ENCODE data around the gene ABCA13. TPM values are rescaled to one million over a fixed set of nuclear protein-coding genes. Genes with fewer than 3 reads are reported as not detected.

ABCA13 gene
- polyA plus RNA-seq, 1 of the 3 experiments (the other 2 are of a cell fraction): not detected

- H3K27ac ChIP-seq (ENCODE audit: low read depth in 2 of 2, low read length in 1 of 2): no peak overlapping the region
- H3K9me2 ChIP-seq: no peaks in the 10 kb centered on the region
- H3K9ac ChIP-seq: no peak overlapping the region
- peaks cover 32% of the 10 kb centered on the region for H3K27me3 ChIP-seq (ENCODE audit: insufficient read depth)
- no peak overlapping the region for H3K4me2 ChIP-seq
- no peak for DNase-seq
- H2AFZ ChIP-seq (ENCODE audit: low read depth): no peak overlapping the region
- H3K4me1 ChIP-seq (ENCODE audit: control insufficient read depth in 1 of 2, insufficient read depth in 2 of 2, low read depth in 1 of 2, low read length in 1 of 2): no peaks in the 10 kb centered on the region
- ChIA-PET POLR2A (no interaction called here), CTCF (interaction anchor here (1.3 to 1.6 kb wide), 2 partner anchors 10 to 578 kb away, joined by 3 to 4 read pairs; no protein-coding TSS in a partner anchor)
- 0% methylated on average over 2 of the region's 2 CpGs for WGBS (ENCODE audit: low lambda C conversion rate)
- H4K20me1 ChIP-seq (ENCODE audit: insufficient read depth): no peaks in the 10 kb centered on the region
- H3F3A ChIP-seq (replicated peaks; ENCODE audit: insufficient read depth): no peaks in the 10 kb centered on the region
- TF ChIP-seq NRF1 (IDR thresholded peaks at IDR 0.05; ENCODE audit: low read depth, low read length) (no peak), TCF12 (IDR thresholded peaks at IDR 0.05) (no peak), CHD2 (IDR thresholded peaks at IDR 0.05; ENCODE audit: low read length, partially characterized antibody) (no peak), RFX5 (IDR thresholded peaks at IDR 0.05; ENCODE audit: low read length) (no peak), FOXM1 (IDR thresholded peaks at IDR 0.05; ENCODE audit: low read depth) (no peak), MAX (IDR thresholded peaks at IDR 0.05; ENCODE audit: low read depth) (no peak)
- H3K4me3 ChIP-seq (ENCODE audit: low read depth in 2 of 2, low read length in 1 of 2): no peak overlapping the region
- H3K79me2 ChIP-seq (ENCODE audit: insufficient read depth): no peaks in the 10 kb centered on the region
- no peaks in the 10 kb centered on the region for H3K36me3 ChIP-seq (replicated peaks in 1 of 2; ENCODE audit: control insufficient read depth in 1 of 2, insufficient read depth in 2 of 2, low read length in 1 of 2)
- H3K9me3 ChIP-seq: no peaks in the 10 kb centered on the region
These were observed 125.7 kb downstream of the ABCA13 start for GRCh38 chr7:48296966-48297365.

- Histone ChIP-seq H3K4me1 (ENCODE audit: control insufficient read depth in 1 of 2, insufficient read depth in 2 of 2, low read depth in 1 of 2, low read length in 1 of 2) (no peaks in the 10 kb centered on the region), H2AFZ (ENCODE audit: low read depth) (no peak overlapping the region), H3K9me2 (no peaks in the 10 kb centered on the region), H3K4me3 (ENCODE audit: low read depth in 2 of 2, low read length in 1 of 2) (no peak overlapping the region), H3K9ac (no peak overlapping the region), H3K27ac (ENCODE audit: low read depth in 2 of 2, low read length in 1 of 2) (no peak overlapping the region), H3K27me3 (ENCODE audit: insufficient read depth) (peaks cover 24% of the 10 kb centered on the region; the same call in 1 of the 2 replicates), H3K4me2 (no peak overlapping the region), H3K36me3 (replicated peaks in 1 of 2; ENCODE audit: control insufficient read depth in 1 of 2, insufficient read depth in 2 of 2, low read length in 1 of 2) (no peaks in the 10 kb centered on the region), H4K20me1 (ENCODE audit: insufficient read depth) (no peaks in the 10 kb centered on the region), H3F3A (replicated peaks; ENCODE audit: insufficient read depth) (no peaks in the 10 kb centered on the region), H3K79me2 (ENCODE audit: insufficient read depth) (no peaks in the 10 kb centered on the region), H3K9me3 (no peaks in the 10 kb centered on the region)
- ChIA-PET POLR2A (no interaction called here), CTCF (interaction anchor here (0.6 to 3.7 kb wide), 29 partner anchors 9 to 1553 kb away, joined by 3 to 35 read pairs (median 4); no protein-coding TSS in a partner anchor)
- TF ChIP-seq TEAD4 (IDR thresholded peaks at IDR 0.05; ENCODE audit: borderline replicate concordance, insufficient read depth): no peak
- peak; percentile 25; the same call in 1 of the 2 replicates for TF ChIP-seq FOSL2 (IDR thresholded peaks at IDR 0.05; ENCODE audit: borderline replicate concordance, low read depth)
- no peak for TF ChIP-seq GATA2 (CRISPR knock-in tag; IDR thresholded peaks at IDR 0.05)
- no peak for TF ChIP-seq MAX (IDR thresholded peaks at IDR 0.05; ENCODE audit: low read depth)
- TF ChIP-seq PBX3 (IDR thresholded peaks at IDR 0.05): 0 out of 2 replicates have a peak, but pooled peaks have one; percentile 8
- TF ChIP-seq NFIC (IDR thresholded peaks at IDR 0.05; ENCODE audit: borderline replicate concordance): no peak
- 0 out of 2 replicates have a peak, but pooled peaks have one; percentile 5 for TF ChIP-seq TCF12 (IDR thresholded peaks at IDR 0.05)
- no peak for TF ChIP-seq MXI1 (IDR thresholded peaks at IDR 0.05; ENCODE audit: low read depth, low read length)
- no peak for TF ChIP-seq RAD21 (IDR thresholded peaks at IDR 0.05; ENCODE audit: low read length)
- no peak for TF ChIP-seq RFX5 (IDR thresholded peaks at IDR 0.05; ENCODE audit: low read length)
- TF ChIP-seq USF2 (IDR thresholded peaks at IDR 0.05; ENCODE audit: borderline replicate concordance, low read depth, low read length): no peak
- no peak for TF ChIP-seq CHD2 (IDR thresholded peaks at IDR 0.05; ENCODE audit: low read length, partially characterized antibody)
- TF ChIP-seq FOXJ3 (CRISPR knock-in tag; IDR thresholded peaks at IDR 0.05): no peak
- TF ChIP-seq REST (IDR thresholded peaks at IDR 0.05; ENCODE audit: low read depth, low read length): no peak
- TF ChIP-seq SIN3A (IDR thresholded peaks at IDR 0.05; ENCODE audit: borderline replicate concordance, low read depth, low read length): no peak
- no peak for TF ChIP-seq GABPA (IDR thresholded peaks at IDR 0.05; ENCODE audit: low read depth)
- TF ChIP-seq ZBTB33 (IDR thresholded peaks at IDR 0.05; ENCODE audit: borderline replicate concordance, low read depth): no peak
- TF ChIP-seq TAF1 (IDR thresholded peaks at IDR 0.05; ENCODE audit: borderline replicate concordance, low read depth, low read length): no peak
- DNase-seq: no peak
- 4% methylated on average over 5 of the region's 5 CpGs for WGBS (ENCODE audit: low lambda C conversion rate)
These were observed 127.5 kb downstream of the ABCA13 start for GRCh38 chr7:48298779-48299178.
